IMR-90 (cell line): ENCODE data around the gene PRKCE. TPM values are rescaled to one million over a fixed set of nuclear protein-coding genes. Genes with fewer than 3 reads are reported as not detected.

Experiments used
- ATAC-seq: fragments of 200-7000 bp; cut with Tn5 transposase; 2 replicates; pipeline ENCODE4 v1.9.1; 2020; ENCODE audit warnings: low read depth, mild to moderate bottlenecking, moderate library complexity
- BruUV-seq: library from RNA; stranded (reverse); fragments of 400-500 nt; replicated peaks from 2 replicates; lab custom pipeline; 2021; lab: Mats Ljungman, UMichigan
- CTCF ChIA-PET: fragments of 300-600 bp; formaldehyde crosslinking; extraction: SDS; loops from one replicate; lab custom pipeline; 2021; ENCODE audit warnings: antibody characterized with exemption; lab: Yijun Ruan, JAX
- POLR2A ChIA-PET: fragments of 300-600 bp; sonication (Branson Sonifier 250); formaldehyde crosslinking; loops from one replicate; lab custom pipeline; 2022; ENCODE audit warnings: antibody characterized with exemption; ENCODE audit not compliant: unreplicated experiment; lab: Charles Lee
- DNase-seq: peaks from one replicate; pipeline ENCODE4 v3.0.0; 2013
- H2AFZ ChIP-seq: replicated peaks from 2 replicates; pipeline ENCODE3; 2013; ENCODE audit warnings: low read length, mild to moderate bottlenecking; ENCODE audit not compliant: poor library complexity
- H2AK5ac ChIP-seq: 2 replicates; pipeline ENCODE4 v1.6.1; 2013; ENCODE audit warnings: low read depth, low read length, inconsistent platforms
- H2AK9ac ChIP-seq: replicated peaks from 2 replicates; pipeline ENCODE3; 2013; ENCODE audit warnings: mild to moderate bottlenecking, low read depth, low read length, moderate library complexity; ENCODE audit not compliant: poor library complexity
- H2BK120ac ChIP-seq: 2 replicates; pipeline ENCODE4 v1.6.1; 2013; ENCODE audit warnings: low read depth, low read length, inconsistent platforms
- H2BK15ac ChIP-seq: 3 replicates; pipeline ENCODE4 v1.6.1; 2013; ENCODE audit warnings: low read depth, low read length, inconsistent platforms
- H2BK20ac ChIP-seq: 2 replicates; pipeline ENCODE4 v1.6.1; 2013; ENCODE audit warnings: low read depth, mild to moderate bottlenecking, inconsistent platforms, low read length, moderate library complexity
- H2BK5ac ChIP-seq: 2 replicates; pipeline ENCODE4 v1.6.1; 2013; ENCODE audit warnings: mild to moderate bottlenecking, low read depth, low read length, inconsistent platforms; ENCODE audit not compliant: poor library complexity, severe bottlenecking
- H3K14ac ChIP-seq: replicated peaks from 2 replicates; pipeline ENCODE4 v1.6.1; 2013; ENCODE audit warnings: low read depth, low read length, inconsistent platforms
- H3K18ac ChIP-seq: 2 replicates; pipeline ENCODE4 v1.6.1; 2013; ENCODE audit warnings: low read depth, low read length, control low read depth
- H3K23ac ChIP-seq: 2 replicates; pipeline ENCODE4 v1.6.1; 2013; ENCODE audit warnings: low read depth, low read length, inconsistent platforms
- H3K27ac ChIP-seq: 2 replicates; pipeline ENCODE4 v1.5.1; 2013; ENCODE audit warnings: mild to moderate bottlenecking, control low read depth, low read length; ENCODE audit not compliant: insufficient read depth
- H3K27me3 ChIP-seq: 2 replicates; pipeline ENCODE4 v1.6.1; 2013; ENCODE audit warnings: low read length; ENCODE audit not compliant: control insufficient read depth, insufficient read depth
- H3K36me3 ChIP-seq: 2 replicates; pipeline ENCODE4 v1.6.1; 2013; ENCODE audit warnings: low read length, mixed read lengths; ENCODE audit not compliant: control insufficient read depth, insufficient read depth
- H3K4ac ChIP-seq: 2 replicates; pipeline ENCODE4 v1.6.1; 2013; ENCODE audit warnings: low read depth, low read length, inconsistent platforms
- H3K4me1 ChIP-seq: 2 replicates; pipeline ENCODE4 v1.6.1; 2013; ENCODE audit warnings: low read length, mixed read lengths; ENCODE audit not compliant: control insufficient read depth, insufficient read depth
- H3K4me2 ChIP-seq: 2 replicates; pipeline ENCODE4 v1.6.1; 2013; ENCODE audit warnings: low read depth, mild to moderate bottlenecking, control low read depth, low read length, moderate library complexity
- H3K4me3 ChIP-seq: 2 replicates; pipeline ENCODE4 v1.5.1; 2013; ENCODE audit warnings: low read depth, mild to moderate bottlenecking, control low read depth, low read length, moderate library complexity; ENCODE audit not compliant: insufficient read depth
- H3K56ac ChIP-seq: 2 replicates; pipeline ENCODE4 v1.6.1; 2013; ENCODE audit warnings: low read length, inconsistent platforms; ENCODE audit not compliant: insufficient read depth; ENCODE audit errors: extremely low read depth
- H3K79me1 ChIP-seq, 2 experiments: 2 replicates each; pipeline ENCODE4 v1.6.1; 2013; ENCODE audit warnings: low read length in 2 of 2, inconsistent platforms in 1 of 2, low read depth in 1 of 2
- H3K9ac ChIP-seq: 2 replicates; pipeline ENCODE4 v1.6.1; 2013; ENCODE audit warnings: low read depth, low read length, control low read depth
- H3K9me1 ChIP-seq: 2 replicates; pipeline ENCODE4 v1.6.1; 2013; ENCODE audit warnings: low read length, inconsistent platforms; ENCODE audit not compliant: insufficient read depth
- H3K9me3 ChIP-seq: 2 replicates; pipeline ENCODE4 v1.6.1; 2013; ENCODE audit warnings: low read length; ENCODE audit not compliant: control insufficient read depth, insufficient read depth
- H4K20me1 ChIP-seq: 2 replicates; pipeline ENCODE4 v1.6.1; 2013; ENCODE audit warnings: low read length, inconsistent platforms; ENCODE audit not compliant: insufficient read depth
- H4K5ac ChIP-seq: 2 replicates; pipeline ENCODE4 v1.6.1; 2013; ENCODE audit warnings: mild to moderate bottlenecking, low read depth, low read length, control low read depth
- H4K8ac ChIP-seq, 2 experiments: 2 replicates each; pipeline ENCODE4 v1.6.1; 2013; ENCODE audit warnings: low read depth in 2 of 2, low read length in 2 of 2, control low read depth in 1 of 2, inconsistent platforms in 1 of 2
- H4K91ac ChIP-seq: 2 replicates; pipeline ENCODE4 v1.6.1; 2013; ENCODE audit warnings: low read depth, low read length, inconsistent platforms; ENCODE audit not compliant: insufficient read depth
- BHLHE40 ChIP-seq: fragments of 150-350 bp; IDR thresholded peaks from 2 replicates; pipeline ENCODE4 v1.6.1; 2016; ENCODE audit warnings: mild to moderate bottlenecking, low read depth, low read length
- CHD1 ChIP-seq: IDR thresholded peaks from 2 replicates; pipeline ENCODE4 v1.6.1; 2012; ENCODE audit warnings: low read depth, low read length, improper control_type of control experiment
- FOS ChIP-seq: fragments of 150-350 bp; IDR thresholded peaks from 2 replicates; pipeline ENCODE4 v1.6.1; 2016; ENCODE audit warnings: low read depth, low read length
- MAFK ChIP-seq: IDR thresholded peaks from 2 replicates; pipeline ENCODE4 v1.6.1; 2012; ENCODE audit warnings: low read depth, low read length, improper control_type of control experiment
- MXI1 ChIP-seq: IDR thresholded peaks from 2 replicates; pipeline ENCODE4 v1.6.1; 2012; ENCODE audit warnings: low read depth, mild to moderate bottlenecking, low read length, moderate library complexity, borderline replicate concordance
- NFE2L2 ChIP-seq: fragments of 150-350 bp; IDR thresholded peaks from 2 replicates; pipeline ENCODE4 v1.6.1; 2016; ENCODE audit warnings: low read depth, mild to moderate bottlenecking, low read length
- RAD21 ChIP-seq: IDR thresholded peaks from 2 replicates; pipeline ENCODE4 v1.6.1; 2012; ENCODE audit warnings: low read length, improper control_type of control experiment
- RCOR1 ChIP-seq: IDR thresholded peaks from 2 replicates; pipeline ENCODE4 v1.6.1; 2012; ENCODE audit warnings: mild to moderate bottlenecking, low read length, improper control_type of control experiment; ENCODE audit not compliant: insufficient replicate concordance
- RFX5 ChIP-seq: IDR thresholded peaks from 2 replicates; pipeline ENCODE4 v1.8.0; 2012; ENCODE audit warnings: low read depth, mild to moderate bottlenecking, low read length, moderate library complexity
- SMC3 ChIP-seq: fragments of 150-350 bp; IDR thresholded peaks from 2 replicates; pipeline ENCODE4 v1.6.1; 2016; ENCODE audit warnings: low read depth, mild to moderate bottlenecking, antibody characterized with exemption, low read length, moderate library complexity
- WGBS, 2 experiments: methylation state at CpG; one replicate each; pipeline versions ENCODE4 v1.1.5 to v1.1.7; 2013; ENCODE audit warnings: missing lambda C conversion rate in 2 of 2; ENCODE audit not compliant: insufficient read length in 1 of 2; ENCODE audit errors: extremely low coverage in 2 of 2; 5-methylcytosine and 5-hydroxymethylcytosine counted together
- dilution Hi-C: fragments of 300-500 bp; cut with HindIII; formaldehyde crosslinking; loops from one replicate; pipeline ENCODE4 v1.14.3; 2018; ENCODE audit warnings: low sequenced_read_pairs; ENCODE audit not compliant: unreplicated experiment
- in situ Hi-C: fragments of 300-500 bp; cut with MboI; formaldehyde crosslinking; loops from 3 replicates; pipeline ENCODE4 v1.14.3; 2019; ENCODE audit warnings: low sequenced_read_pairs, inconsistent platforms, mixed read lengths
- intact Hi-C: fragments of 100-400 bp; cut with micrococcal nuclease; formaldehyde crosslinking; loops from 2 replicates; pipeline ENCODE4 v1.10.0; 2022
- polyA plus RNA-seq, 3 experiments: library from polyadenylated mRNA; depleted of rRNA; stranded (reverse); fragments of >200 nt; gene quantifications; 2 replicates each; pipeline ENCODE4 v1.2.3, GENCODE V29; 2012; ENCODE audit warnings: low replicate concordance in 1 of 3
- total RNA-seq: library from RNA; depleted of rRNA; stranded (reverse); fragments of >200 nt; gene quantifications from 2 replicates; pipeline ENCODE4 v1.2.3, GENCODE V29; 2012
- TF ChIP-seq, protein P1 (sequence below): fragments of 150-350 bp; IDR thresholded peaks from 2 replicates; pipeline ENCODE4 v1.6.1; 2016; ENCODE audit warnings: low read depth, mild to moderate bottlenecking, low read length, moderate library complexity, borderline replicate concordance
- TF ChIP-seq, protein P2 (sequence below): conservative IDR thresholded peaks from 2 replicates; pipeline ENCODE4 v1.5.1; 2012; ENCODE audit warnings: mild to moderate bottlenecking, low read depth, low read length, improper control_type of control experiment
- TF ChIP-seq, protein P3 (sequence below): fragments of 150-350 bp; IDR thresholded peaks from 2 replicates; pipeline ENCODE4 v1.6.1; 2017; ENCODE audit warnings: mild to moderate bottlenecking, antibody characterized with exemption, low read length, low read depth

Gene PRKCE
- total and polyA plus RNA-seq, 2 of the 4 experiments (the other 2 are of a cell fraction) = 8.1 to 32.4 TPM

DNA sequence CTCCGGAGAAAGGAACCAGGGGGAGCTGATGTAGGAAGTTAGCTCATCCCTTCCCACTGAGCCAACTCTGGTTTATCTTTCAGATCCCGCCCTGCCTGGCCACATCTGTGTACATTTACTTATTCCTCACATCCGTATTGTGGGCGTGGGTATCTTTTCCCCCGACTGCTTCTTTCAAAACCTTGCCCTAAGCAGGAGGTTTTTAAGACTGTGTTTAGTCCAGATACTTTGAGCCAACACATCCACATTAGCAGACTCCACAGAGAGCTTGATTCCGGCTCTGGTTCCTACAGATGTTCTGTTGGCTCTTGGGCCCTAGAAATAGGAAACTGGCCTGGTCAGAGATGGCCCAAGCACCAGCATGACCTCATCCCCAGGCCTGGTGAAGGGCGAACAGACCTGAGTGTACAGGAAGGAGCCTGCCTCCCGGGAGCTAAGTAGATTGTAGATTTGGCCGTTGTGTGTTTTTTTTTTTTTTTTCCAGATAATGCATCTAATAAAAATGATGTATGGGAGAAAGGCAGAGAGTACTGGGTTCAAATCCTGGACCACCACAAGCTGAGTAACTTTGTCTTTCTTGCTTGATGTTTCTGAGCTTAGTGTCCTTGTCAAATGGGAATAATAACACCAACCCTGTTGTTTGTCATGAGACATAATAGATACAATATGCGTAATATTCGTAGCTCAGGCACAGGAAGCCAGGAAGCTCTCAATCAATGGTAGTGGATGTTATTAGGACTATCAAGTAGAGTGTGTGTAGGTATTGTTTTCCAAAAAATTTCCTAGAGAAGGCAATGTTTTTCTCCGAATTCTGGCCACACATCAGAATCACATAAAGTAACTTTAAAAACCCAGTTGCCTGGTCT is 92.3 kb downstream of the PRKCE start:
- 0 out of 2 replicates have a peak overlapping the region, but pooled peaks have one; percentile 4 for H3K4ac ChIP-seq
- dilution Hi-C loops (no loop called here), intact Hi-C loops (no loop called here), in situ Hi-C loops (no loop called here)
- WGBS, 2 experiments = no CpG with 5 or more reads among the region's 12 CpGs
- peaks cover 5 to 6% of the 10 kb centered on the region in 2 experiments; a peak in 1 of 4 replicates for H3K79me1 ChIP-seq
- no peaks in the 10 kb centered on the region; the same call in 1 of the 2 replicates for H3K4me1 ChIP-seq
- H3K27me3 ChIP-seq = no peaks in the 10 kb centered on the region
- BruUV-seq = no TSS peak
- H3K9me1 ChIP-seq = peaks cover 5% of the 10 kb centered on the region; the same call in 1 of the 2 replicates
- no peaks in the 10 kb centered on the region; the same call in 1 of the 2 replicates for H3K9me3 ChIP-seq
- H2AFZ ChIP-seq = no peak overlapping the region
- no peak overlapping the region for H3K18ac ChIP-seq
- H2BK20ac ChIP-seq = no peak overlapping the region; the same call in 1 of the 2 replicates
- peak; percentile 92 for ATAC-seq
- no peak overlapping the region for H3K56ac ChIP-seq
- H2BK120ac ChIP-seq = no peak overlapping the region
- H4K20me1 ChIP-seq = peaks cover 5% of the 10 kb centered on the region; the same call in 1 of the 2 replicates
- H3K36me3 ChIP-seq = no peaks in the 10 kb centered on the region
- no peak overlapping the region for H2AK5ac ChIP-seq
- H3K9ac ChIP-seq = no peak overlapping the region
- no peak overlapping the region for H3K27ac ChIP-seq
- ChIA-PET POLR2A (interaction anchor here (0.5 to 0.7 kb wide), 2 partner anchors 13 to 92 kb away, joined by 3 to 7 read pairs; partner anchors contain the start of gene PRKCE), CTCF (interaction anchor here (0.8 to 1.2 kb wide), 3 partner anchors 9 to 35 kb away, joined by 3 to 7 read pairs (median 3); no protein-coding TSS in a partner anchor)
- H3K23ac ChIP-seq = no peak overlapping the region
- peak; percentile 82 for DNase-seq
- no peak overlapping the region for H2BK15ac ChIP-seq
- no peak overlapping the region; a peak in 1 of 4 replicates for H4K8ac ChIP-seq
- H4K91ac ChIP-seq = no peak overlapping the region
- no peak overlapping the region for H3K4me3 ChIP-seq
- no peak overlapping the region for H3K14ac ChIP-seq
- no peak overlapping the region for H4K5ac ChIP-seq
- H2AK9ac ChIP-seq = no peak overlapping the region
- no peak overlapping the region for H2BK5ac ChIP-seq
- H3K4me2 ChIP-seq = no peak overlapping the region
- TF ChIP-seq MAFK = no peak
- TF ChIP-seq FOS = no peak
- no peak for TF ChIP-seq NFE2L2
- no peak for TF ChIP-seq MXI1
- TF ChIP-seq, protein P1, sequence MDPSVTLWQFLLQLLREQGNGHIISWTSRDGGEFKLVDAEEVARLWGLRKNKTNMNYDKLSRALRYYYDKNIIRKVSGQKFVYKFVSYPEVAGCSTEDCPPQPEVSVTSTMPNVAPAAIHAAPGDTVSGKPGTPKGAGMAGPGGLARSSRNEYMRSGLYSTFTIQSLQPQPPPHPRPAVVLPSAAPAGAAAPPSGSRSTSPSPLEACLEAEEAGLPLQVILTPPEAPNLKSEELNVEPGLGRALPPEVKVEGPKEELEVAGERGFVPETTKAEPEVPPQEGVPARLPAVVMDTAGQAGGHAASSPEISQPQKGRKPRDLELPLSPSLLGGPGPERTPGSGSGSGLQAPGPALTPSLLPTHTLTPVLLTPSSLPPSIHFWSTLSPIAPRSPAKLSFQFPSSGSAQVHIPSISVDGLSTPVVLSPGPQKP = no peak
- TF ChIP-seq RFX5 = no peak
- TF ChIP-seq, protein P2, sequence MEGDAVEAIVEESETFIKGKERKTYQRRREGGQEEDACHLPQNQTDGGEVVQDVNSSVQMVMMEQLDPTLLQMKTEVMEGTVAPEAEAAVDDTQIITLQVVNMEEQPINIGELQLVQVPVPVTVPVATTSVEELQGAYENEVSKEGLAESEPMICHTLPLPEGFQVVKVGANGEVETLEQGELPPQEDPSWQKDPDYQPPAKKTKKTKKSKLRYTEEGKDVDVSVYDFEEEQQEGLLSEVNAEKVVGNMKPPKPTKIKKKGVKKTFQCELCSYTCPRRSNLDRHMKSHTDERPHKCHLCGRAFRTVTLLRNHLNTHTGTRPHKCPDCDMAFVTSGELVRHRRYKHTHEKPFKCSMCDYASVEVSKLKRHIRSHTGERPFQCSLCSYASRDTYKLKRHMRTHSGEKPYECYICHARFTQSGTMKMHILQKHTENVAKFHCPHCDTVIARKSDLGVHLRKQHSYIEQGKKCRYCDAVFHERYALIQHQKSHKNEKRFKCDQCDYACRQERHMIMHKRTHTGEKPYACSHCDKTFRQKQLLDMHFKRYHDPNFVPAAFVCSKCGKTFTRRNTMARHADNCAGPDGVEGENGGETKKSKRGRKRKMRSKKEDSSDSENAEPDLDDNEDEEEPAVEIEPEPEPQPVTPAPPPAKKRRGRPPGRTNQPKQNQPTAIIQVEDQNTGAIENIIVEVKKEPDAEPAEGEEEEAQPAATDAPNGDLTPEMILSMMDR = no peak
- no peak for TF ChIP-seq BHLHE40
- TF ChIP-seq, protein P3, sequence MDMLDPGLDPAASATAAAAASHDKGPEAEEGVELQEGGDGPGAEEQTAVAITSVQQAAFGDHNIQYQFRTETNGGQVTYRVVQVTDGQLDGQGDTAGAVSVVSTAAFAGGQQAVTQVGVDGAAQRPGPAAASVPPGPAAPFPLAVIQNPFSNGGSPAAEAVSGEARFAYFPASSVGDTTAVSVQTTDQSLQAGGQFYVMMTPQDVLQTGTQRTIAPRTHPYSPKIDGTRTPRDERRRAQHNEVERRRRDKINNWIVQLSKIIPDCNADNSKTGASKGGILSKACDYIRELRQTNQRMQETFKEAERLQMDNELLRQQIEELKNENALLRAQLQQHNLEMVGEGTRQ = no peak
- no peak for TF ChIP-seq RAD21
- no peak for TF ChIP-seq SMC3
- no peak for TF ChIP-seq RCOR1
- TF ChIP-seq CHD1 = no peak
